ENCODE results near the gene PRPF40A. TPM values are rescaled to one million over a fixed set of nuclear protein-coding genes. Genes with fewer than 3 reads are reported as not detected.
"Not testable (repeated sequence)": the region's sequence is repeated elsewhere in the genome, so short reads cannot be mapped to it uniquely, and the experiment has no call there.

Gene PRPF40A
- polyA plus RNA-seq, 1 donor (not counting 4 experiments of a cell fraction or from before 2014, with no cell fraction given): 104 TPM

DNA sequence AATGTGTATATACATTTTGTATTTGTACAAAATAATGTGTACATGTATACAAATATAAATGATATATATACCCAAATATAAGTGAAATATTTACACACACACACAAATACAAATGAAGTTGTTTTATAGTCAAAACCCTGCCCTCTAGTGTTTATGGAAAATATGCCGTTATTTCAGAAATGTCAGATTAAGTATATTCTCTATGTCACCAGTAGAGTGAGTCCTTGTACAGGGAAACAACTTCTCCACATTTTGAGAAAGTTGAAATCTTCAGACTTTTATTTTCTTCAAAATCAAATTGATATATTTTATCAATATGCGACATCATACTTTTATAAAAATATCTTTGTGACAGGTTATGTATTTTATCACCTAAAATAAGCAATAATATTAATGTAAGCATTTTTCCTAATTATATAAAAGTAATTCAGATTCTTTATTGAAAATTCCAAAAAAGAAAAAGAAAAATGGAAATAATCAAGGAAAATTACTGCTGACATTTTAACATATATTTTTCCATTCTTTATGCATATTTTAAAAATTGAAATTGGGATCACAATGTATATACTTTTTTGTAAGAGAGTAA, 23.6 kb upstream of the PRPF40A start:
- dilution Hi-C loops (cut with MboI; ENCODE audit: extremely low pct_ligation_motif_present, low sequenced_read_pairs): no loop called here
- Histone ChIP-seq H3K79me2 (ENCODE audit: control insufficient read depth, insufficient read depth, low read length) (no peaks in the 10 kb centered on the region), H3K4me2 (ENCODE audit: control insufficient read depth, extremely low read depth, insufficient read depth, low read depth, low read length) (no peak overlapping the region), H3K9me1 (ENCODE audit: control insufficient read depth, extremely low read depth, insufficient read depth, low read length) (no peaks in the 10 kb centered on the region), H3K27me3 (ENCODE audit: control insufficient read depth, extremely low read depth, insufficient read depth, low read length) (no peaks in the 10 kb centered on the region), H3K4me1 (ENCODE audit: control insufficient read depth, extremely low read depth, insufficient read depth, low read length) (no peaks in the 10 kb centered on the region), H4K20me1 (ENCODE audit: control insufficient read depth, extremely low read depth, insufficient read depth, low read length) (no peaks in the 10 kb centered on the region), H3K9ac (ENCODE audit: control insufficient read depth, extremely low read depth, insufficient read depth, low read length) (no peak overlapping the region), H3K4me3 (ENCODE audit: control insufficient read depth in 2 of 3, extremely low read depth in 1 of 3, insufficient read depth in 2 of 3, low read depth in 1 of 3, low read length in 3 of 3) (no peak overlapping the region), H3K9me3 (ENCODE audit: control insufficient read depth, low read depth, low read length) (no peaks in the 10 kb centered on the region), H3K27ac (ENCODE audit: control insufficient read depth, insufficient read depth, low read length) (no peak overlapping the region), H2AFZ (ENCODE audit: control insufficient read depth, low read length) (no peak overlapping the region), H3K36me3 (ENCODE audit: control insufficient read depth in 2 of 2, extremely low read depth in 1 of 2, insufficient read depth in 2 of 2, low read length in 2 of 2) (peaks cover 0 to 2% of the 10 kb centered on the region in 2 experiments)
- TF ChIP-seq, protein P1, sequence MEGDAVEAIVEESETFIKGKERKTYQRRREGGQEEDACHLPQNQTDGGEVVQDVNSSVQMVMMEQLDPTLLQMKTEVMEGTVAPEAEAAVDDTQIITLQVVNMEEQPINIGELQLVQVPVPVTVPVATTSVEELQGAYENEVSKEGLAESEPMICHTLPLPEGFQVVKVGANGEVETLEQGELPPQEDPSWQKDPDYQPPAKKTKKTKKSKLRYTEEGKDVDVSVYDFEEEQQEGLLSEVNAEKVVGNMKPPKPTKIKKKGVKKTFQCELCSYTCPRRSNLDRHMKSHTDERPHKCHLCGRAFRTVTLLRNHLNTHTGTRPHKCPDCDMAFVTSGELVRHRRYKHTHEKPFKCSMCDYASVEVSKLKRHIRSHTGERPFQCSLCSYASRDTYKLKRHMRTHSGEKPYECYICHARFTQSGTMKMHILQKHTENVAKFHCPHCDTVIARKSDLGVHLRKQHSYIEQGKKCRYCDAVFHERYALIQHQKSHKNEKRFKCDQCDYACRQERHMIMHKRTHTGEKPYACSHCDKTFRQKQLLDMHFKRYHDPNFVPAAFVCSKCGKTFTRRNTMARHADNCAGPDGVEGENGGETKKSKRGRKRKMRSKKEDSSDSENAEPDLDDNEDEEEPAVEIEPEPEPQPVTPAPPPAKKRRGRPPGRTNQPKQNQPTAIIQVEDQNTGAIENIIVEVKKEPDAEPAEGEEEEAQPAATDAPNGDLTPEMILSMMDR (optimal IDR thresholded peaks at IDR 0.05 in 1 of 3, IDR thresholded peaks at IDR 0.05 in 1 of 3, conservative IDR thresholded peaks at IDR 0.05 in 1 of 3; ENCODE audit: extremely low read depth in 1 of 3, insufficient read depth in 2 of 3, low read length in 3 of 3): peak in 2 of 3 experiments; percentile 49 to 69
- TF ChIP-seq EZH2 (IDR thresholded peaks at IDR 0.05; ENCODE audit: low read length): no peak
- no peak for DNase-seq (ENCODE audit: low read depth, low spot score)
- no peak for FAIRE-seq

GRCh38 chr2:152739705-152740104, 22.4 kb upstream of the PRPF40A start:
- H3K27me3 ChIP-seq (ENCODE audit: control insufficient read depth, extremely low read depth, insufficient read depth, low read length); H3K27ac ChIP-seq (ENCODE audit: control insufficient read depth, insufficient read depth, low read length); H4K20me1 ChIP-seq (ENCODE audit: control insufficient read depth, extremely low read depth, insufficient read depth, low read length); H3K79me2 ChIP-seq (ENCODE audit: control insufficient read depth, insufficient read depth, low read length); H3K9me1 ChIP-seq (ENCODE audit: control insufficient read depth, extremely low read depth, insufficient read depth, low read length); H3K4me3 ChIP-seq (ENCODE audit: control insufficient read depth in 2 of 3, extremely low read depth in 1 of 3, insufficient read depth in 2 of 3, low read depth in 1 of 3, low read length in 3 of 3); H3K4me2 ChIP-seq (ENCODE audit: control insufficient read depth, extremely low read depth, insufficient read depth, low read depth, low read length); H3K9ac ChIP-seq (ENCODE audit: control insufficient read depth, extremely low read depth, insufficient read depth, low read length); H3K9me3 ChIP-seq (ENCODE audit: control insufficient read depth, low read depth, low read length); H2AFZ ChIP-seq (ENCODE audit: control insufficient read depth, low read length); H3K4me1 ChIP-seq (ENCODE audit: control insufficient read depth, extremely low read depth, insufficient read depth, low read length); dilution Hi-C loops (cut with MboI; ENCODE audit: extremely low pct_ligation_motif_present, low sequenced_read_pairs); FAIRE-seq; DNase-seq (ENCODE audit: low read depth, low spot score); H3K36me3 ChIP-seq (ENCODE audit: control insufficient read depth in 2 of 2, extremely low read depth in 1 of 2, insufficient read depth in 2 of 2, low read length in 2 of 2): not testable (repeated sequence)

DNA sequence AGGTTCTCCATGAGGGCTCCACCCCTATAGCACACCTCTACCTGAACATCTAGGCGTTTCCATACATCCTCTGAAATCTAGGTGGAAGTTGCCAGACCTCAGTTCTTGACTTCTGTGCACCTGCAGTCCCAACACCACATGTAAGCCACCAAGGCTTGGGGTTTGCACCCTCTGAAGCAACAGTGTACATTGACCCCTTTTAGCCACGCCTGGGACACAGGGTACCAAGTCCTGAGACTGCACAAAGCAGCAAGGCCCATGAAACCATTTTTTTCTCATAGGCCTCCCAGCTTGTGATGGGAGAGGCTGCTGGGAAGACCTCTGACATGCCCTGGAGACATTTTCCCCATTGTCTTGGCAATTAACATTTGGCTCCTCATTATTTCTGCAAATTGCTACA, 21.2 kb upstream of the PRPF40A start:
- Histone ChIP-seq H3K36me3 (ENCODE audit: control insufficient read depth in 2 of 2, extremely low read depth in 1 of 2, insufficient read depth in 2 of 2, low read length in 2 of 2) (peaks cover 0 to 2% of the 10 kb centered on the region in 2 experiments), H3K4me2 (ENCODE audit: control insufficient read depth, extremely low read depth, insufficient read depth, low read depth, low read length) (no peak overlapping the region), H3K9ac (ENCODE audit: control insufficient read depth, extremely low read depth, insufficient read depth, low read length) (no peak overlapping the region), H3K9me1 (ENCODE audit: control insufficient read depth, extremely low read depth, insufficient read depth, low read length) (no peaks in the 10 kb centered on the region), H3K4me3 (ENCODE audit: control insufficient read depth in 2 of 3, extremely low read depth in 1 of 3, insufficient read depth in 2 of 3, low read depth in 1 of 3, low read length in 3 of 3) (no peak overlapping the region), H3K9me3 (ENCODE audit: control insufficient read depth, low read depth, low read length) (no peaks in the 10 kb centered on the region), H4K20me1 (ENCODE audit: control insufficient read depth, extremely low read depth, insufficient read depth, low read length) (no peaks in the 10 kb centered on the region), H3K79me2 (ENCODE audit: control insufficient read depth, insufficient read depth, low read length) (no peaks in the 10 kb centered on the region), H2AFZ (ENCODE audit: control insufficient read depth, low read length) (no peak overlapping the region), H3K27ac (ENCODE audit: control insufficient read depth, insufficient read depth, low read length) (no peak overlapping the region), H3K27me3 (ENCODE audit: control insufficient read depth, extremely low read depth, insufficient read depth, low read length) (no peaks in the 10 kb centered on the region), H3K4me1 (ENCODE audit: control insufficient read depth, extremely low read depth, insufficient read depth, low read length) (no peaks in the 10 kb centered on the region)
- dilution Hi-C loops (cut with MboI; ENCODE audit: extremely low pct_ligation_motif_present, low sequenced_read_pairs): no loop called here
- DNase-seq (ENCODE audit: low read depth, low spot score): no peak
- no peak for TF ChIP-seq EZH2 (IDR thresholded peaks at IDR 0.05; ENCODE audit: low read length)
- TF ChIP-seq, protein P1 (optimal IDR thresholded peaks at IDR 0.05 in 1 of 3, IDR thresholded peaks at IDR 0.05 in 1 of 3, conservative IDR thresholded peaks at IDR 0.05 in 1 of 3; ENCODE audit: extremely low read depth in 1 of 3, insufficient read depth in 2 of 3, low read length in 3 of 3): no peak
- no peak for FAIRE-seq

GRCh38 chr2:152737509-152737908, 20.2 kb upstream of the PRPF40A start:
- H3K4me1 ChIP-seq (ENCODE audit: control insufficient read depth, extremely low read depth, insufficient read depth, low read length); H3K9me1 ChIP-seq (ENCODE audit: control insufficient read depth, extremely low read depth, insufficient read depth, low read length); H2AFZ ChIP-seq (ENCODE audit: control insufficient read depth, low read length); H3K9me3 ChIP-seq (ENCODE audit: control insufficient read depth, low read depth, low read length); H3K4me2 ChIP-seq (ENCODE audit: control insufficient read depth, extremely low read depth, insufficient read depth, low read depth, low read length); H3K79me2 ChIP-seq (ENCODE audit: control insufficient read depth, insufficient read depth, low read length); H3K4me3 ChIP-seq (ENCODE audit: control insufficient read depth in 2 of 3, extremely low read depth in 1 of 3, insufficient read depth in 2 of 3, low read depth in 1 of 3, low read length in 3 of 3); H3K27me3 ChIP-seq (ENCODE audit: control insufficient read depth, extremely low read depth, insufficient read depth, low read length); DNase-seq (ENCODE audit: low read depth, low spot score); FAIRE-seq; H3K27ac ChIP-seq (ENCODE audit: control insufficient read depth, insufficient read depth, low read length); dilution Hi-C loops (cut with MboI; ENCODE audit: extremely low pct_ligation_motif_present, low sequenced_read_pairs); H3K9ac ChIP-seq (ENCODE audit: control insufficient read depth, extremely low read depth, insufficient read depth, low read length); H4K20me1 ChIP-seq (ENCODE audit: control insufficient read depth, extremely low read depth, insufficient read depth, low read length); H3K36me3 ChIP-seq (ENCODE audit: control insufficient read depth in 2 of 2, extremely low read depth in 1 of 2, insufficient read depth in 2 of 2, low read length in 2 of 2): not testable (repeated sequence)

All from keratinocyte (primary cell).